ENCODE measurements around the gene SYT12. TPM values are rescaled to one million over a fixed set of nuclear protein-coding genes. Genes with fewer than 3 reads are reported as not detected.

Gene SYT12
- total and polyA plus RNA-seq, 2 donors (not counting 3 experiments of a cell fraction or from before 2014, with no cell fraction given): not detected

DNA sequence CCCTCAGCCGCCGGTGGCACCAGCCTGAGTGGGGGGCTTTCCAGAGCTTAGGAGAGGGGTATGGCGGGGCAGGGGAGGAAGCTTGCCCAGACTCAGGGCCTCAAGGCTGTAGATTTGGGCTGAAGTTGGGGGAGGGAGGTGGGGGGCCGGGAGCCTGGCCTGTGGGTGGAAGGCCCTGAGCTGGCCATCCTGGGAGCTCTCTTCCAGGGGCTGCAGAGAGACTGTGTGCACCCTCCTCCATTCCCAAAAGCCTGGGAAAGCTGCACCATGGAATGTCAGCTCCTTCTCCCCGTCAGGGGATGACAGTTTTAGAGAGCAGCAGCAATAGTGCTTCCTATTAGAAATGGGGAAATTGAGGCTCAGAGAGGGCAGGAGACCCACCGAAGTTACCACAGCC lies 1.0 kb downstream of the SYT12 start:
- DNase-seq (ENCODE audit: low read depth, low spot score) (no peak), FAIRE-seq (no peak)
- dilution Hi-C loops (cut with MboI; ENCODE audit: extremely low pct_ligation_motif_present, low sequenced_read_pairs) (no loop called here), intact Hi-C loops (cut with micrococcal nuclease) (loop anchor here (5.0 kb wide), 1 partner anchor 42 kb away; no protein-coding TSS in a partner anchor)
- no peak overlapping the region for H3K4me2 ChIP-seq (ENCODE audit: insufficient read depth, low read length)
- TF ChIP-seq MAX (IDR thresholded peaks at IDR 0.05; ENCODE audit: insufficient read depth, insufficient read length) (no peak), EZH2 (IDR thresholded peaks at IDR 0.05; ENCODE audit: borderline replicate concordance, low read depth, low read length, severe bottlenecking) (peak; percentile 25)
- no peak overlapping the region for H3K4me3 ChIP-seq (replicated peaks in 1 of 3; ENCODE audit: insufficient read depth in 1 of 3, low read depth in 1 of 3, low read length in 3 of 3)
- no peak overlapping the region for H3K27ac ChIP-seq (ENCODE audit: insufficient read depth, low read depth, low read length)
- CTCF ChIA-PET: interaction anchor here (0.6 to 1.0 kb wide), 3 partner anchors 9 to 60 kb away, joined by 3 read pairs; no protein-coding TSS in a partner anchor
- no peak overlapping the region for H3K9ac ChIP-seq (replicated peaks; ENCODE audit: extremely low read depth, insufficient read depth, low read length)
- H2AFZ ChIP-seq (ENCODE audit: low read depth, low read length): no peak overlapping the region
- H3K9me1 ChIP-seq (replicated peaks; ENCODE audit: control insufficient read depth, extremely low read depth, insufficient read depth, low read length): no peaks in the 10 kb centered on the region
- no peaks in the 10 kb centered on the region for H3K36me3 ChIP-seq (ENCODE audit: control insufficient read depth in 2 of 2, extremely low read depth in 1 of 2, insufficient read depth in 2 of 2, low read length in 2 of 2)
- no peaks in the 10 kb centered on the region for H3K79me2 ChIP-seq (ENCODE audit: control insufficient read depth, insufficient read depth, low read length)
- peaks cover 6% of the 10 kb centered on the region for H3K4me1 ChIP-seq (ENCODE audit: control insufficient read depth, extremely low read depth, insufficient read depth, low read length)
- POLR2A ChIA-PET: no interaction called here
- BruUV-seq (replicated peaks): no TSS peak
- H3K27me3 ChIP-seq (ENCODE audit: control insufficient read depth in 2 of 2, insufficient read depth in 2 of 2, low read length in 2 of 2): peaks cover 20 to 21% of the 10 kb centered on the region in 2 experiments
- H3K9me3 ChIP-seq (replicated peaks; ENCODE audit: control insufficient read depth, insufficient read depth, low read length): no peaks in the 10 kb centered on the region
- no peaks in the 10 kb centered on the region for H4K20me1 ChIP-seq (replicated peaks; ENCODE audit: control insufficient read depth, extremely low read depth, insufficient read depth, low read length)

- BruUV-seq (replicated peaks): no TSS peak
- dilution Hi-C loops (cut with MboI; ENCODE audit: extremely low pct_ligation_motif_present, low sequenced_read_pairs): no loop called here
- Histone ChIP-seq H3K9ac (replicated peaks; ENCODE audit: extremely low read depth, insufficient read depth, low read length) (no peak overlapping the region), H3K4me3 (replicated peaks in 1 of 3; ENCODE audit: insufficient read depth in 1 of 3, low read depth in 1 of 3, low read length in 3 of 3) (no peak overlapping the region), H3K4me1 (ENCODE audit: control insufficient read depth, extremely low read depth, insufficient read depth, low read length) (peaks cover 6% of the 10 kb centered on the region), H2AFZ (ENCODE audit: low read depth, low read length) (no peak overlapping the region), H3K27me3 (ENCODE audit: control insufficient read depth in 2 of 2, insufficient read depth in 2 of 2, low read length in 2 of 2) (peaks cover 20 to 21% of the 10 kb centered on the region in 2 experiments), H3K36me3 (ENCODE audit: control insufficient read depth in 2 of 2, extremely low read depth in 1 of 2, insufficient read depth in 2 of 2, low read length in 2 of 2) (no peaks in the 10 kb centered on the region), H3K27ac (ENCODE audit: insufficient read depth, low read depth, low read length) (no peak overlapping the region), H3K4me2 (ENCODE audit: insufficient read depth, low read length) (no peak overlapping the region), H3K9me1 (replicated peaks; ENCODE audit: control insufficient read depth, extremely low read depth, insufficient read depth, low read length) (no peaks in the 10 kb centered on the region), H3K9me3 (replicated peaks; ENCODE audit: control insufficient read depth, insufficient read depth, low read length) (no peaks in the 10 kb centered on the region), H4K20me1 (replicated peaks; ENCODE audit: control insufficient read depth, extremely low read depth, insufficient read depth, low read length) (no peaks in the 10 kb centered on the region), H3K79me2 (ENCODE audit: control insufficient read depth, insufficient read depth, low read length) (no peaks in the 10 kb centered on the region)
- ChIA-PET POLR2A (no interaction called here), CTCF (interaction anchor here (0.6 to 1.0 kb wide), 3 partner anchors 9 to 60 kb away, joined by 3 read pairs; no protein-coding TSS in a partner anchor)
- intact Hi-C loops (cut with micrococcal nuclease): loop anchor here (5.0 kb wide), 1 partner anchor 42 kb away; no protein-coding TSS in a partner anchor
- FAIRE-seq: no peak
- TF ChIP-seq JUN (IDR thresholded peaks at IDR 0.05; ENCODE audit: borderline replicate concordance, insufficient read depth, insufficient read length, low read depth): no peak
- no peak for TF ChIP-seq FOS (IDR thresholded peaks at IDR 0.05; ENCODE audit: borderline replicate concordance, insufficient read depth, low read length)
- TF ChIP-seq POLR2AphosphoS5 (IDR thresholded peaks at IDR 0.05; ENCODE audit: insufficient read depth, low read depth, low read length): no peak
- DNase-seq (ENCODE audit: low read depth, low spot score): no peak
Measured at GRCh38 chr11:67024410-67024809, 1.5 kb downstream of the SYT12 start.
